CD4-positive, alpha-beta memory T cell (primary cell): ENCODE measurements around the gene TIMM50. TPM values are rescaled to one million over a fixed set of nuclear protein-coding genes. Genes with fewer than 3 reads are reported as not detected.

Source experiments
- CTCF ChIA-PET: fragments of 350-600 bp; sonication (Branson Sonifier 250); formaldehyde crosslinking; loops from one replicate; lab custom pipeline; 2021; ENCODE audit warnings: inconsistent platforms; ENCODE audit not compliant: partially characterized antibody; lab: Charles Lee
- POLR2A ChIA-PET: fragments of 350-600 bp; sonication (Branson Sonifier 250); formaldehyde crosslinking; loops from one replicate; lab custom pipeline; 2021; ENCODE audit not compliant: partially characterized antibody; lab: Charles Lee
- DNase-seq, 5 donors: peaks; one replicate each; pipeline versions ENCODE4 v3.0.0 to v3.0.0-alpha.2; 2020 to 2022; ENCODE audit warnings: mixed read lengths in 1 of 5
- H3K27ac ChIP-seq: one replicate; pipeline ENCODE4 v1.7.0; 2013; ENCODE audit warnings: low read depth, low read length
- H3K27me3 ChIP-seq: 2 replicates; pipeline ENCODE4 v1.7.0; 2013; ENCODE audit warnings: mild to moderate bottlenecking, low read length, moderate library complexity; ENCODE audit not compliant: insufficient read depth
- H3K36me3 ChIP-seq: 2 replicates; pipeline ENCODE4 v1.7.0; 2013; ENCODE audit warnings: mild to moderate bottlenecking, low read length, moderate library complexity; ENCODE audit not compliant: insufficient read depth
- H3K4me1 ChIP-seq: 2 replicates; pipeline ENCODE4 v1.7.0; 2013; ENCODE audit warnings: mild to moderate bottlenecking, low read length, moderate library complexity; ENCODE audit not compliant: insufficient read depth
- H3K4me3 ChIP-seq, 2 donors: one replicate each; pipeline ENCODE4 v1.7.0; 2013; ENCODE audit warnings: low read length in 2 of 2, mild to moderate bottlenecking in 1 of 2
- H3K9me3 ChIP-seq, 2 donors: one replicate each; pipeline ENCODE4 v1.7.0; 2013; ENCODE audit warnings: low read length in 2 of 2, control low read depth in 1 of 2; ENCODE audit not compliant: control insufficient read depth in 1 of 2
- H3K27ac Mint-ChIP-seq, 7 donors: one replicate each; pipeline ENCODE4 v1.8.0; 2020 to 2021; ENCODE audit warnings: mixed read lengths in 7 of 7, mild to moderate bottlenecking in 6 of 7, inconsistent platforms in 3 of 7, moderate library complexity in 3 of 7
- H3K27me3 Mint-ChIP-seq, 2 donors: one replicate each; pipeline ENCODE4 v1.8.0; 2020 to 2021; ENCODE audit warnings: mixed read lengths in 2 of 2
- H3K36me3 Mint-ChIP-seq, 2 donors: one replicate each; pipeline ENCODE4 v1.8.0; 2020 to 2021; ENCODE audit warnings: mixed read lengths in 2 of 2, inconsistent platforms in 1 of 2, mild to moderate bottlenecking in 1 of 2
- H3K4me1 Mint-ChIP-seq, 4 donors: one replicate each; pipeline ENCODE4 v1.8.0; 2020 to 2021; ENCODE audit warnings: mixed read lengths in 4 of 4, mild to moderate bottlenecking in 1 of 4
- H3K4me3 Mint-ChIP-seq, 8 donors: one replicate each; pipeline ENCODE4 v1.8.0; 2020 to 2021; ENCODE audit warnings: mixed read lengths in 8 of 8, mild to moderate bottlenecking in 7 of 8, moderate library complexity in 6 of 8, inconsistent platforms in 3 of 8
- H3K9me3 Mint-ChIP-seq, 8 donors: one replicate each; pipeline ENCODE4 v1.8.0; 2020 to 2021; ENCODE audit warnings: mixed read lengths in 8 of 8, mild to moderate bottlenecking in 5 of 8, inconsistent platforms in 3 of 8, moderate library complexity in 1 of 8
- intact Hi-C: fragments of 100-400 bp; cut with micrococcal nuclease; formaldehyde crosslinking; loops from one replicate; pipeline ENCODE4 v1.15.1; 2023
- polyA plus RNA-seq, 2 donors: library from polyadenylated mRNA; unstranded; fragments of 300-500 nt; fragmentation: Illumina TruSeq; gene quantifications; one replicate each; pipeline ENCODE4 v1.2.3, GENCODE V29; 2021
- total RNA-seq, 2 experiments: library from RNA; stranded (reverse); gene quantifications; one replicate each; pipeline ENCODE4 v1.2.3, GENCODE V29; 2021

Gene TIMM50
- total and polyA plus RNA-seq, 4 experiments from 2014 or later = 39.1 to 50.4 (median 48.4) TPM

DNA sequence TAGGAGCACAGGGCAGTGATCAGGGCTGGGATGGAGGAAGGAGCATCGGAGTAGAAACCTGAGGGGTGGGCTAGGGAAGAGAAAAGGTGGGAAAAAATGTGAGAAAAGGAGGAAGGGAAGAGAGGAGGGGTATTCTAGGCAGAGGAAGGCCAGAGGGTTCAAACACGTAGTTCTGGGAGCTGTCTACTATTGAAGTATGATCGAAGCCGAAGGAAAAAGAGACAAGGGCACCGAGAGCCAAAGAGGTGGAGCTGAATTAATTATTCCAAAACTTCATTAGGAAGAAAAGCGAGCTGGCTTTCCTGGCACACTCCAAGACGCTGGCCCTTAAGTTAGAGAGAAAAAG lies 25.9 kb downstream of the TIMM50 start:
- ChIA-PET POLR2A (no interaction called here), CTCF (interaction anchor here (2.1 to 2.5 kb wide), 2 partner anchors 26 to 67 kb away, joined by 7 to 12 read pairs; partner anchors contain the start of gene EID2B)
- no peak for DNase-seq
- H3K27ac ChIP-seq = no peak overlapping the region
- no peaks in the 10 kb centered on the region for H3K36me3 ChIP-seq
- no peaks in the 10 kb centered on the region for H3K9me3 ChIP-seq
- peak overlapping the region; percentile 9 to 81 (median 70) for H3K4me3 Mint-ChIP-seq
- H3K27me3 ChIP-seq = peaks cover 12% of the 10 kb centered on the region
- H3K9me3 Mint-ChIP-seq = peaks cover 0 to 2% (median 0%) of the 10 kb centered on the region in 8 donors
- no peaks in the 10 kb centered on the region for H3K36me3 Mint-ChIP-seq
- peaks cover 27 to 46% of the 10 kb centered on the region in 2 donors for H3K27me3 Mint-ChIP-seq
- peak overlapping the region in 1 of 7 donors; percentile 67 for H3K27ac Mint-ChIP-seq
- H3K4me3 ChIP-seq = no peak overlapping the region
- H3K4me1 Mint-ChIP-seq = peaks cover 9 to 40% (median 21%) of the 10 kb centered on the region in 4 donors
- H3K4me1 ChIP-seq = peaks cover 19% of the 10 kb centered on the region
- intact Hi-C loops = no loop called here

DNA sequence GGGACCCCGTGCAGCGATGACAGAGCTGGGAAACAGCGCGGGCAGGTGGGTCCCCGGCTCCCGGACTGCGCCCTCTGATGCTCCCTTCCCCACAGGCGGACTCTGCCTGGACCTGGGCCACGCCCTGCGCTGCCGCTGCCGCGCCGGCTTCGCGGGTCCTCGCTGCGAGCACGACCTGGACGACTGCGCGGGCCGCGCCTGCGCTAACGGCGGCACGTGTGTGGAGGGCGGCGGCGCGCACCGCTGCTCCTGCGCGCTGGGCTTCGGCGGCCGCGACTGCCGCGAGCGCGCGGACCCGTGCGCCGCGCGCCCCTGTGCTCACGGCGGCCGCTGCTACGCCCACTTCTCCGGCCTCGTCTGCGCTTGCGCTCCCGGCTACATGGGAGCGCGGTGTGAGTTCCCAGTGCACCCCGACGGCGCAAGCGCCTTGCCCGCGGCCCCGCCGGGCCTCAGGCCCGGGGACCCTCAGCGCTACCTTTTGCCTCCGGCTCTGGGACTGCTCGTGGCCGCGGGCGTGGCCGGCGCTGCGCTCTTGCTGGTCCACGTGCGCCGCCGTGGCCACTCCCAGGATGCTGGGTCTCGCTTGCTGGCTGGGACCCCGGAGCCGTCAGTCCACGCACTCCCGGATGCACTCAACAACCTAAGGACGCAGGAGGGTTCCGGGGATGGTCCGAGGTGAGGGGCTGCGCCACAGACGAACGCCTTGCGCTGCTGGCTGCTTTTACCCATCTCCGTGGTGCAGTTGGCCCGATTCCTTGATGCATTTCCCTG lies 26.5 kb downstream of the TIMM50 start:
- POLR2A ChIA-PET = no interaction called here
- Mint-ChIP-seq H3K27me3 (peaks cover 25 to 48% of the 10 kb centered on the region in 2 donors), H3K9me3 (peaks cover 0 to 2% (median 0%) of the 10 kb centered on the region in 8 donors), H3K27ac (peak overlapping the region in 2 of 7 donors; percentile 35 to 67), H3K4me1 (peaks cover 9 to 38% (median 21%) of the 10 kb centered on the region in 4 donors), H3K36me3 (no peaks in the 10 kb centered on the region), H3K4me3 (peak overlapping the region; percentile 72 to 86 (median 82))
- CTCF ChIA-PET = interaction anchor here (2.1 to 2.5 kb wide), 2 partner anchors 26 to 67 kb away, joined by 7 to 12 read pairs; partner anchors contain the start of gene EID2B
- Histone ChIP-seq H3K27me3 (peaks cover 11% of the 10 kb centered on the region), H3K27ac (no peak overlapping the region), H3K4me1 (peaks cover 19% of the 10 kb centered on the region), H3K4me3 (peak overlapping the region in 1 of 2 donors; percentile 32), H3K9me3 (no peaks in the 10 kb centered on the region), H3K36me3 (no peaks in the 10 kb centered on the region)
- DNase-seq = peak in 4 of 5 donors; percentile 37 to 47 (median 43)
- intact Hi-C loops = no loop called here

GRCh38 chr19:39507715-39508364 lies 27.2 kb downstream of the TIMM50 start:
- Histone ChIP-seq H3K27ac (no peak overlapping the region), H3K9me3 (no peaks in the 10 kb centered on the region), H3K36me3 (no peaks in the 10 kb centered on the region), H3K27me3 (peaks cover 11% of the 10 kb centered on the region), H3K4me1 (peaks cover 15% of the 10 kb centered on the region), H3K4me3 (peak overlapping the region in 1 of 2 donors; percentile 32)
- peaks cover 28 to 51% of the 10 kb centered on the region in 2 donors for H3K27me3 Mint-ChIP-seq
- POLR2A ChIA-PET = interaction anchor here (1.1 kb wide), 1 partner anchor 62 kb away, joined by 4 read pairs; the partner anchor contains the start of gene SUPT5H
- H3K27ac Mint-ChIP-seq = peak overlapping the region in 1 of 7 donors; percentile 35
- peaks cover 0 to 2% (median 0%) of the 10 kb centered on the region in 8 donors for H3K9me3 Mint-ChIP-seq
- intact Hi-C loops = no loop called here
- H3K4me3 Mint-ChIP-seq = peak overlapping the region; percentile 60 to 86 (median 81)
- H3K36me3 Mint-ChIP-seq = no peaks in the 10 kb centered on the region
- H3K4me1 Mint-ChIP-seq = peaks cover 9 to 38% (median 21%) of the 10 kb centered on the region in 4 donors
- DNase-seq = no peak
- CTCF ChIA-PET = interaction anchor here (2.1 to 2.5 kb wide), 2 partner anchors 25 to 68 kb away, joined by 7 to 12 read pairs; partner anchors contain the start of gene EID2B

DNA sequence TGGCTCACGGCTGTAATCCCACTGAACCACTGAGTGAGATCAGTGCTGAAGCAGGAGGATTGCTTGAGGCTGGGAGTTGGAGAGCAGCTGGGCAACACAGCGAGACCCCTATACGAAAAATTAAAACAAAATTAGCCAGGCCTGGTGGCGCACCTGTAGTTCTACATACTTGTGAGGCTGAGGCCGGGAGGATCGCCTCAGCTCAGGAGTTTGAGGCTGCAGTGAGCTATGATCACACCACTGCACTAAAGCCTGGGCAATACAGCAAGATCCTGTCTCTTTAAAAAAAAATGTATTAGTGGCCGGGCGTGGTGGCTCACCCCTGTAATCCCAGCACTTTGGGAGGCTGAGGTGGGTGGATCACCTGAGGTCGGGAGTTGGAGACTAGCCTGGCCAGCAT lies 28.0 kb downstream of the TIMM50 start:
- Histone ChIP-seq H3K36me3 (no peaks in the 10 kb centered on the region), H3K27ac (no peak overlapping the region), H3K9me3 (no peaks in the 10 kb centered on the region), H3K4me1 (peaks cover 10% of the 10 kb centered on the region), H3K4me3 (no peak overlapping the region), H3K27me3 (peaks cover 6% of the 10 kb centered on the region)
- peaks cover 7 to 33% (median 16%) of the 10 kb centered on the region in 4 donors for H3K4me1 Mint-ChIP-seq
- POLR2A ChIA-PET = interaction anchor here (1.1 kb wide), 1 partner anchor 63 kb away, joined by 4 read pairs; the partner anchor contains the start of gene SUPT5H
- intact Hi-C loops = no loop called here
- peaks cover 0 to 2% (median 0%) of the 10 kb centered on the region in 8 donors for H3K9me3 Mint-ChIP-seq
- no peaks in the 10 kb centered on the region for H3K36me3 Mint-ChIP-seq
- H3K27ac Mint-ChIP-seq = peak overlapping the region in 1 of 7 donors; percentile 7
- CTCF ChIA-PET = interaction anchor here (0.8 kb wide), 1 partner anchor 24 kb away, joined by 3 read pairs; the partner anchor contains the start of gene EID2B
- DNase-seq = no peak
- peaks cover 33 to 49% of the 10 kb centered on the region in 2 donors for H3K27me3 Mint-ChIP-seq
- H3K4me3 Mint-ChIP-seq = no peak overlapping the region

- ChIA-PET CTCF (interaction anchor here (0.8 kb wide), 1 partner anchor 23 kb away, joined by 3 read pairs; the partner anchor contains the start of gene EID2B), POLR2A (interaction anchor here (1.1 kb wide), 1 partner anchor 64 kb away, joined by 4 read pairs; the partner anchor contains the start of gene SUPT5H)
- Histone ChIP-seq H3K9me3 (no peaks in the 10 kb centered on the region), H3K4me1 (peaks cover 10% of the 10 kb centered on the region), H3K36me3 (no peaks in the 10 kb centered on the region), H3K27me3 (peaks cover 9% of the 10 kb centered on the region), H3K4me3 (no peak overlapping the region), H3K27ac (no peak overlapping the region)
- Mint-ChIP-seq H3K36me3 (no peaks in the 10 kb centered on the region), H3K4me3 (no peak overlapping the region), H3K27me3 (peaks cover 35 to 47% of the 10 kb centered on the region in 2 donors), H3K27ac (no peak overlapping the region), H3K9me3 (peaks cover 0 to 2% (median 0%) of the 10 kb centered on the region in 8 donors), H3K4me1 (peaks cover 5 to 27% (median 16%) of the 10 kb centered on the region in 4 donors)
- no peak for DNase-seq
- intact Hi-C loops = no loop called here
Observed at GRCh38 chr19:39509233-39509632, 28.6 kb downstream of the TIMM50 start.

DNA sequence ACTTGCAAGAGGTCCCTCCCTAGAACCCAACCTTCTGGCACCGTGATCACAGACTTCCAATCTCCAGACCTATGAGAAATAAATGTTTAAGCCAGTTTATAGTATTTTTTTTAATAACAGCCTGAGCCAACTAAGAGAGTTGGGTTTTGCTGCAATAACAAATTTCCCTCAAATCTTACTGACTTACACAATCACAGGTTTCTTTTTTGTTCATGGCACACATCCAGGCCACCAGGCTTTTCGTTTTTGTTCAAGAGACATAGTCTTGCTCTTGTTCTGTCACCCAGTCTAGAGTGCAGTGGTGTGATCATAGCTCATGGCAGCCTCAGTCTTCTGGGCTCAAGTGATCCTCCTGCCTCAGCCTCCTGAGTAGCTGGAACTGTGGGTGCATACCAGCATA lies 32.4 kb downstream of the TIMM50 start:
- peaks cover 37 to 44% of the 10 kb centered on the region in 2 donors for H3K27me3 Mint-ChIP-seq
- no peak for DNase-seq
- intact Hi-C loops = no loop called here
- Histone ChIP-seq H3K4me1 (peaks cover 18% of the 10 kb centered on the region), H3K9me3 (no peaks in the 10 kb centered on the region), H3K4me3 (no peak overlapping the region), H3K36me3 (no peaks in the 10 kb centered on the region), H3K27ac (no peak overlapping the region), H3K27me3 (peaks cover 19% of the 10 kb centered on the region)
- ChIA-PET CTCF (interaction anchor here (0.7 kb wide), 1 partner anchor 10 kb away, joined by 3 read pairs; no protein-coding TSS in a partner anchor), POLR2A (no interaction called here)
- H3K4me3 Mint-ChIP-seq = peak overlapping the region in 1 of 8 donors; percentile 41
- no peaks in the 10 kb centered on the region for H3K36me3 Mint-ChIP-seq
- H3K27ac Mint-ChIP-seq = no peak overlapping the region
- H3K9me3 Mint-ChIP-seq = no peaks in the 10 kb centered on the region
- H3K4me1 Mint-ChIP-seq = peaks cover 7 to 24% (median 14%) of the 10 kb centered on the region in 4 donors
